Neuronal stem cell (in vitro differentiated cells): ENCODE measurements around the gene POC1A.
"Not testable (repeated sequence)": the region's sequence is repeated elsewhere in the genome, so short reads cannot be mapped to it uniquely, and the experiment has no call there.

Experiments
- DNase-seq: peaks from one replicate; pipeline ENCODE4 v3.0.0-alpha.2; 2013; ENCODE audit warnings: low spot score
- H2AFZ ChIP-seq: one replicate; pipeline ENCODE4 v1.6.1; 2013; ENCODE audit warnings: mild to moderate bottlenecking, low read length, inconsistent platforms
- H2AK5ac ChIP-seq: 2 replicates; pipeline ENCODE4 v1.6.1; 2013; ENCODE audit warnings: low read depth, mild to moderate bottlenecking, inconsistent platforms, low read length, moderate library complexity, mixed read lengths
- H2BK120ac ChIP-seq: 2 replicates; pipeline ENCODE4 v1.6.1; 2013; ENCODE audit warnings: low read depth, mild to moderate bottlenecking, inconsistent platforms, low read length, moderate library complexity, mixed read lengths
- H2BK12ac ChIP-seq: one replicate; pipeline ENCODE4 v1.6.1; 2013; ENCODE audit warnings: low read length, inconsistent platforms
- H2BK15ac ChIP-seq: 2 replicates; pipeline ENCODE4 v1.6.1; 2013; ENCODE audit warnings: mild to moderate bottlenecking, low read length, inconsistent platforms, mixed read lengths
- H2BK5ac ChIP-seq: one replicate; pipeline ENCODE4 v1.6.1; 2013; ENCODE audit warnings: inconsistent platforms, mild to moderate bottlenecking, low read length, moderate library complexity
- H3K14ac ChIP-seq: one replicate; pipeline ENCODE4 v1.6.1; 2013; ENCODE audit warnings: low read length, inconsistent platforms
- H3K18ac ChIP-seq: 2 replicates; pipeline ENCODE4 v1.6.1; 2013; ENCODE audit warnings: low read length, inconsistent platforms
- H3K23ac ChIP-seq: 2 replicates; pipeline ENCODE4 v1.6.1; 2013; ENCODE audit warnings: low read depth, mild to moderate bottlenecking, mixed read lengths, low read length, inconsistent platforms; ENCODE audit not compliant: poor library complexity
- H3K27ac ChIP-seq: replicated peaks from 3 replicates; pipeline ENCODE4 v1.5.1; 2013; ENCODE audit warnings: low read length, inconsistent platforms
- H3K27me3 ChIP-seq, 3 experiments: 2 replicates each; pipeline ENCODE4 v1.6.1; 2013; ENCODE audit warnings: low read length in 3 of 3, mild to moderate bottlenecking in 2 of 3, inconsistent platforms in 1 of 3, low read depth in 1 of 3, mixed read lengths in 1 of 3, moderate library complexity in 1 of 3; ENCODE audit not compliant: control insufficient read depth in 3 of 3, insufficient read depth in 3 of 3
- H3K36me3 ChIP-seq, 2 donors: replicated peaks in 1 of 2; 2 replicates each; pipeline ENCODE4 v1.6.1; 2013; ENCODE audit warnings: low read length in 2 of 2; ENCODE audit not compliant: control insufficient read depth in 2 of 2, insufficient read depth in 2 of 2
- H3K4ac ChIP-seq: 2 replicates; pipeline ENCODE4 v1.6.1; 2013; ENCODE audit warnings: inconsistent platforms, mild to moderate bottlenecking, low read length, moderate library complexity
- H3K4me1 ChIP-seq, 2 donors: 1 replicate in 1 of 2; 2 replicates in 1 of 2; pipeline ENCODE4 v1.6.1; 2013; ENCODE audit warnings: low read length in 2 of 2, low read depth in 1 of 2; ENCODE audit not compliant: control insufficient read depth in 2 of 2, insufficient read depth in 1 of 2
- H3K4me2 ChIP-seq: one replicate; pipeline ENCODE4 v1.6.1; 2013; ENCODE audit warnings: mild to moderate bottlenecking, low read length, inconsistent platforms; ENCODE audit not compliant: insufficient read depth, poor library complexity, severe bottlenecking
- H3K4me3 ChIP-seq, 2 donors: 2 replicates each; pipeline ENCODE4 v1.5.1; 2013; ENCODE audit warnings: low read length in 2 of 2, mild to moderate bottlenecking in 2 of 2, inconsistent platforms in 1 of 2, moderate library complexity in 1 of 2
- H3K79me1 ChIP-seq: one replicate; pipeline ENCODE4 v1.6.1; 2013; ENCODE audit warnings: low read depth, mild to moderate bottlenecking, inconsistent platforms, low read length, moderate library complexity
- H3K9ac ChIP-seq: one replicate; pipeline ENCODE4 v1.6.1; 2013; ENCODE audit warnings: mild to moderate bottlenecking, low read depth, low read length, inconsistent platforms; ENCODE audit not compliant: poor library complexity
- H3K9me3 ChIP-seq, 2 donors: replicated peaks in 1 of 2; 2 replicates each; pipeline versions ENCODE3 to v1.6.1; 2013; ENCODE audit warnings: low read length in 2 of 2, mild to moderate bottlenecking in 2 of 2, inconsistent platforms in 1 of 2, low read depth in 1 of 2, mixed read lengths in 1 of 2, moderate library complexity in 1 of 2; ENCODE audit not compliant: control insufficient read depth in 2 of 2, insufficient read depth in 1 of 2
- H4K8ac ChIP-seq: one replicate; pipeline ENCODE4 v1.6.1; 2013; ENCODE audit warnings: low read depth, mild to moderate bottlenecking, inconsistent platforms, low read length, moderate library complexity
- H4K91ac ChIP-seq: one replicate; pipeline ENCODE4 v1.6.1; 2013; ENCODE audit warnings: low read length, low read depth, mild to moderate bottlenecking, inconsistent platforms; ENCODE audit not compliant: poor library complexity
- WGBS, 2 donors: extraction: QIAGEN DNeasy Blood & Tissue Kit; methylation state at CpG; one replicate each; pipeline ENCODE4 v1.1.7; 2013; ENCODE audit warnings: missing lambda C conversion rate in 2 of 2, mixed read lengths in 1 of 2; ENCODE audit not compliant: insufficient read length in 2 of 2, insufficient replicate concordance in 1 of 2; ENCODE audit errors: extremely low coverage in 2 of 2; 5-methylcytosine and 5-hydroxymethylcytosine counted together

The POC1A gene

DNA sequence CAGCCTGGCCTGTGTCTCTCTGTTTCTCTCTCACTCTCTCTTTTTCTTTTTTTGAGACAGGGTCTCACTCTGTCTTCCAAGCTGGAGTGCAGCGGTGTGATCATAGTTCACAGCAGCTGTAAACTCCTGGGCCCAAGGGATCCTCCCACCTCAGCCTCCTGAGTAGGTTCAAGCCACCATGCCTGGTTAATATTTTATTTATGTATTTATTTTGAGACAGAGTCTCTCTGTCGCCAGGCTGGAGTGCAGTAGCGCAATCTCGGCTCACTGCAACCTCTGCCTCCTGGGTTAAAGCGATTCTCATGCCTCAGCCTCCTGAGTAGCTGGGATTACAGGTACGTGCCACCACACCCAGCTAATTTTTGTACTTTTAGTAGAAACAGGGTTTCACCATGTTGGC, 120.5 kb downstream of the POC1A start:
- not testable (repeated sequence) for H3K27ac ChIP-seq, H2BK120ac ChIP-seq, H3K14ac ChIP-seq, H2BK15ac ChIP-seq, H2AFZ ChIP-seq, H3K4me1 ChIP-seq, H4K91ac ChIP-seq, H2BK5ac ChIP-seq, H3K4me2 ChIP-seq, H2BK12ac ChIP-seq, H4K8ac ChIP-seq, H3K36me3 ChIP-seq, H3K9ac ChIP-seq, H3K18ac ChIP-seq, H3K9me3 ChIP-seq, H3K23ac ChIP-seq, H3K79me1 ChIP-seq, H3K4me3 ChIP-seq, H2AK5ac ChIP-seq, H3K4ac ChIP-seq, DNase-seq
- no CpG with 5 or more reads among the region's 6 CpGs for WGBS, 2 donors
- peaks cover 0 to 53% (median 0%) of the 10 kb centered on the region in 3 experiments for H3K27me3 ChIP-seq

DNA sequence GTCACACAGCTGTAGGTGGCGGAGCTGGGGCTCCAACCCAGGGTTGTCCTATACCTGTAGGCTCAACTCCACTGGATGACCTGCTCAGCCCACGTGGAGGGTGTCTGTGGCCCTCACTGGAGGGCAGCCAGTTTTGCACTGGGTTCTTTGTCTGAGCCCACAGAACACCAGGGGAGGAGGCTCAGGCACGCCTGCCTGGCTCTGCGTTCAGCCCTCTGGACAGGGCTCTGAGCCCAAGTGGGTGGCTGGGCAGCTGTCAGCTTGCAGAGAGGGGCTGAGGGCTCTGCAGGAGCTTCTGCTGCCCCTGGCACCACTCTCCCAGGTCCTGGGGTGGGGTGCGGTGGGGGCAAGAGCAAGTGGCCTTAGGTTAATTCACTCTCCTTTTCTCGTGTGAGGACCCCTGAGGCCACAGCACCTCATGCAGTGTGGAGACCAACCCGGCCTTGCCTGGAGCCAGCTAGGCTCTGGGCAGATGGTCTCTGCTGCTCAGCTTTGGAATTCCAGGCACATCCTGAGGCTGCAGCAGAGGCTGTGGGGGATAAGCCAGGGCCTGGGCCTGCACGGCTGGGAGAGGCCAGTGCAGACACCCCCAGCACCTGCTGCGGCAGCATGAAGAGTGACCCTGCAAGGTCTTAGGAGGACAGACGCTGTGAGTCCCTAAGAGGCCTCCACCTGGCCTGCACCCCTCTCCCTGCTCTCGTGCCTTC, 121.4 kb downstream of the POC1A start:
- Histone ChIP-seq H3K14ac (peak overlapping the region; percentile 73), H3K18ac (peak overlapping the region; percentile 53), H2AK5ac (peak overlapping the region; percentile 56), H4K91ac (peak overlapping the region; percentile 45), H4K8ac (no peak overlapping the region), H3K23ac (peak overlapping the region; percentile 53), H3K27me3 (peaks cover 0 to 44% (median 0%) of the 10 kb centered on the region in 3 experiments), H3K9me3 (no peaks in the 10 kb centered on the region), H3K9ac (peak overlapping the region; percentile 3), H2BK120ac (no peak overlapping the region), H3K4me2 (no peak overlapping the region), H2AFZ (no peak overlapping the region), H3K79me1 (no peaks in the 10 kb centered on the region), H2BK15ac (peak overlapping the region; percentile 30), H3K4me3 (no peak overlapping the region), H3K4me1 (peaks cover 0 to 8% of the 10 kb centered on the region in 2 donors), H3K4ac (no peak overlapping the region), H2BK12ac (no peak overlapping the region), H3K27ac (no peak overlapping the region), H2BK5ac (peak overlapping the region; percentile 78), H3K36me3 (no peaks in the 10 kb centered on the region)
- WGBS, 2 donors = no CpG with 5 or more reads among the region's 11 CpGs
- DNase-seq = no peak

DNA sequence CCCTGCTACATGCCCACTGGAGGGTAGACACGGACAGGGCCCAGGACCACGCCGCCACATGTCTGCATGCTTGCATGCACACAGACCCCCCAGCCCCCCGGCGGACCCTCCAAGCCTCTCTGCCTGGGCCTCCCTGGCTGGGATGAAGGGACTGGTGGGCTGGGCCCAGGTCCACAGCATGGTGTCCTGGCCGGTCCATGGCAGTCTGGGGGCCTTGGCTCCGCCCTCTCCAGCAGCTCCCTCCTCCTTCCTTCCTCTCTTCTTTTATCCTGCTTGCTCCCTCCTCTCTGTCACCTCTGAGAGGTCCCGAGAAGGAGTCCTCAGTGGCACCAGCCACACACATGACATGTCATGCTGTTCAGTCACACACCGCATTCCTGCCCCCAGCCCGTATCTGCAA, 122.3 kb downstream of the POC1A start:
- Histone ChIP-seq H3K4ac (no peak overlapping the region), H3K79me1 (no peaks in the 10 kb centered on the region), H3K9ac (no peak overlapping the region), H3K4me2 (no peak overlapping the region), H3K9me3 (no peaks in the 10 kb centered on the region), H3K18ac (peak overlapping the region; percentile 6), H2AK5ac (peak overlapping the region; percentile 40), H3K4me3 (no peak overlapping the region), H2AFZ (no peak overlapping the region), H4K8ac (peak overlapping the region; percentile 66), H3K27ac (no peak overlapping the region), H3K14ac (peak overlapping the region; percentile 86), H3K4me1 (peaks cover 0 to 6% of the 10 kb centered on the region in 2 donors), H4K91ac (peak overlapping the region; percentile 64), H2BK12ac (peak overlapping the region; percentile 65), H3K23ac (peak overlapping the region; percentile 40), H2BK5ac (peak overlapping the region; percentile 7), H2BK120ac (no peak overlapping the region), H2BK15ac (peak overlapping the region; percentile 24), H3K27me3 (peaks cover 0 to 34% (median 0%) of the 10 kb centered on the region in 3 experiments), H3K36me3 (no peaks in the 10 kb centered on the region)
- no peak for DNase-seq
- no CpG with 5 or more reads among the region's 10 CpGs for WGBS, 2 donors

DNA sequence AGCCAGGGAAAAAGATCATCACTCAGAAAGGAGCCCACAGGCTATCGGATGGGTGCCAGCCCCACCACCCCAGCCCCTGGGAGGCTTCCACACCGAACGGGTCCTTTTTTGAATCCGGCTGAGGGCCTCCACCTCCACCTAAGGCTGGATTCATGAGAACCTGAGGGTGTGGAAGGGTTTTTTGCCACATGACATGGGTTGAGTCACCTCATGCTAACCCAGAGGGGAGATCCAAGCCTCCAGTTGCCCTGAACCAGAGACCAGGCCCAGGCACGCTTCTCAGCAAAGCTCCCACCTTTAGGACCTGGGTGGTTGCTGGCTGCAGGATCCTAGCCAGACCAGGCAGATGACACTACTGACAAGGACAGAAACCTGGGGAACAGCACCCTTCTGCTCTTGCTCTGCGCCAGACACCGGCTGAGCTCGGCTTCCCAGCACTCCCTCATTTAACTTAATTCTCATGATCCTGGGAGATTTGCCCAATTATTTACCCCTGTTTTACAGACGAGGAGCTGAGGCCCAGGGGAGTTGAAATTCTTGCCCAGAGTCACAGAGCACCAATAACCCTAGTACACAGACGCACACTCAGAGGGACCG, 123.4 kb downstream of the POC1A start:
- H3K14ac ChIP-seq = no peak overlapping the region
- H3K4me2 ChIP-seq = no peak overlapping the region
- H3K27ac ChIP-seq = no peak overlapping the region
- no peak overlapping the region for H2BK5ac ChIP-seq
- no peak overlapping the region for H3K9ac ChIP-seq
- H3K36me3 ChIP-seq = no peaks in the 10 kb centered on the region
- H3K18ac ChIP-seq = no peak overlapping the region
- H3K23ac ChIP-seq = no peak overlapping the region
- H3K4me3 ChIP-seq = no peak overlapping the region
- no peak overlapping the region for H2BK12ac ChIP-seq
- no peak overlapping the region for H2BK15ac ChIP-seq
- H4K91ac ChIP-seq = no peak overlapping the region
- peaks cover 0 to 23% (median 0%) of the 10 kb centered on the region in 3 experiments for H3K27me3 ChIP-seq
- no peak overlapping the region for H2AK5ac ChIP-seq
- peaks cover 3 to 12% of the 10 kb centered on the region in 2 donors for H3K4me1 ChIP-seq
- no peak for DNase-seq
- WGBS, 2 donors = no CpG with 5 or more reads among the region's 11 CpGs
- no peak overlapping the region for H3K4ac ChIP-seq
- no peaks in the 10 kb centered on the region for H3K9me3 ChIP-seq
- H2AFZ ChIP-seq = no peak overlapping the region
- H3K79me1 ChIP-seq = no peaks in the 10 kb centered on the region
- H2BK120ac ChIP-seq = no peak overlapping the region
- no peak overlapping the region for H4K8ac ChIP-seq
